Measurements from ENCODE around the gene GOLGA6L6. TPM values are rescaled to one million over a fixed set of nuclear protein-coding genes. Genes with fewer than 3 reads are reported as not detected.
"Not testable (repeated sequence)": the region's sequence is repeated elsewhere in the genome, so short reads cannot be mapped to it uniquely, and the experiment has no call there.

Gene GOLGA6L6
- total RNA-seq (2014; rRNA removed) = not detected in 2 replicates
- Bru-seq, nascent RNA = not detected
- not detected for BruChase-seq, experiment 1, labeled RNA remaining after a 6-hour chase
- BruChase-seq, experiment 2, labeled RNA remaining after a 2-hour chase = not detected
- long read RNA-seq = 0 reads

GRCh38 chr15:20541700-20542099, at the start of gene GOLGA6L6:
GOLGA6L6 (minus strand) TSS chr15:20541800; CDS start chr15:20541709, 91 bp downstream.
- H3K4me2 ChIP-seq (ENCODE audit: low read length); H3K4me3 ChIP-seq (ENCODE audit: low read length); DNase-seq; H2AFZ ChIP-seq (ENCODE audit: low read length); H3K9me2 ChIP-seq (replicated peaks; ENCODE audit: low read length); H3K79me2 ChIP-seq (ENCODE audit: low read length); H3K27ac ChIP-seq (ENCODE audit: low read length); ATAC-seq; H3K4me1 ChIP-seq (ENCODE audit: insufficient read depth, low read length); H3K36me3 ChIP-seq (ENCODE audit: low read depth, low read length); H4K20me1 ChIP-seq (ENCODE audit: low read length); POLR2A ChIA-PET (ENCODE audit: unreplicated experiment); intact Hi-C loops (cut with micrococcal nuclease); H3K9me3 ChIP-seq (ENCODE audit: low read length); H3K27me3 ChIP-seq (ENCODE audit: low read length); H3K9ac ChIP-seq (ENCODE audit: low read length); H3F3A ChIP-seq (ENCODE audit: low read length, unreplicated experiment); BruUV-seq (replicated peaks); CTCF ChIA-PET: not testable (repeated sequence)

GRCh38 chr15:20590069-20590468, 48.5 kb upstream of the GOLGA6L6 start:
- H3K4me3 ChIP-seq (ENCODE audit: low read length); H3K27me3 ChIP-seq (ENCODE audit: low read length); H3K79me2 ChIP-seq (ENCODE audit: low read length); DNase-seq; H4K20me1 ChIP-seq (ENCODE audit: low read length); intact Hi-C loops (cut with micrococcal nuclease); H3K27ac ChIP-seq (ENCODE audit: low read length); CTCF ChIA-PET; H2AFZ ChIP-seq (ENCODE audit: low read length); H3K4me2 ChIP-seq (ENCODE audit: low read length); H3K4me1 ChIP-seq (ENCODE audit: insufficient read depth, low read length); H3K9me2 ChIP-seq (replicated peaks; ENCODE audit: low read length); H3K9ac ChIP-seq (ENCODE audit: low read length); BruUV-seq (replicated peaks); ATAC-seq; POLR2A ChIA-PET (ENCODE audit: unreplicated experiment); H3K36me3 ChIP-seq (ENCODE audit: low read depth, low read length); H3F3A ChIP-seq (ENCODE audit: low read length, unreplicated experiment); H3K9me3 ChIP-seq (ENCODE audit: low read length): not testable (repeated sequence)

- H3K79me2 ChIP-seq (ENCODE audit: low read length); H3K4me1 ChIP-seq (ENCODE audit: insufficient read depth, low read length); CTCF ChIA-PET; intact Hi-C loops (cut with micrococcal nuclease); H3K4me3 ChIP-seq (ENCODE audit: low read length); H4K20me1 ChIP-seq (ENCODE audit: low read length); H3K9ac ChIP-seq (ENCODE audit: low read length); H3F3A ChIP-seq (ENCODE audit: low read length, unreplicated experiment); H3K36me3 ChIP-seq (ENCODE audit: low read depth, low read length); H3K27ac ChIP-seq (ENCODE audit: low read length); DNase-seq; H3K27me3 ChIP-seq (ENCODE audit: low read length); H3K9me2 ChIP-seq (replicated peaks; ENCODE audit: low read length); ATAC-seq; POLR2A ChIA-PET (ENCODE audit: unreplicated experiment); H3K4me2 ChIP-seq (ENCODE audit: low read length); BruUV-seq (replicated peaks); H2AFZ ChIP-seq (ENCODE audit: low read length); H3K9me3 ChIP-seq (ENCODE audit: low read length): not testable (repeated sequence)
Observed at GRCh38 chr15:20586821-20587220, 45.2 kb upstream of the GOLGA6L6 start.

- H3K36me3 ChIP-seq (ENCODE audit: low read depth, low read length); CTCF ChIA-PET; H3K4me2 ChIP-seq (ENCODE audit: low read length); H3K79me2 ChIP-seq (ENCODE audit: low read length); H3K9me2 ChIP-seq (replicated peaks; ENCODE audit: low read length); H4K20me1 ChIP-seq (ENCODE audit: low read length); H3K9ac ChIP-seq (ENCODE audit: low read length); intact Hi-C loops (cut with micrococcal nuclease); H3K9me3 ChIP-seq (ENCODE audit: low read length); DNase-seq; H2AFZ ChIP-seq (ENCODE audit: low read length); H3K4me3 ChIP-seq (ENCODE audit: low read length); ATAC-seq; POLR2A ChIA-PET (ENCODE audit: unreplicated experiment); H3K27me3 ChIP-seq (ENCODE audit: low read length); H3K4me1 ChIP-seq (ENCODE audit: insufficient read depth, low read length); H3F3A ChIP-seq (ENCODE audit: low read length, unreplicated experiment); BruUV-seq (replicated peaks); H3K27ac ChIP-seq (ENCODE audit: low read length): not testable (repeated sequence)
Observed at GRCh38 chr15:20582726-20583115, 41.1 kb upstream of the GOLGA6L6 start.

GRCh38 chr15:20582109-20582725, 40.6 kb upstream of the GOLGA6L6 start:
- DNase-seq; intact Hi-C loops (cut with micrococcal nuclease); H3K4me3 ChIP-seq (ENCODE audit: low read length); H3K36me3 ChIP-seq (ENCODE audit: low read depth, low read length); BruUV-seq (replicated peaks); H3K9me3 ChIP-seq (ENCODE audit: low read length); POLR2A ChIA-PET (ENCODE audit: unreplicated experiment); H2AFZ ChIP-seq (ENCODE audit: low read length); H3K27ac ChIP-seq (ENCODE audit: low read length); H3K79me2 ChIP-seq (ENCODE audit: low read length); H3K4me2 ChIP-seq (ENCODE audit: low read length); H4K20me1 ChIP-seq (ENCODE audit: low read length); ATAC-seq; CTCF ChIA-PET; H3K4me1 ChIP-seq (ENCODE audit: insufficient read depth, low read length); H3K27me3 ChIP-seq (ENCODE audit: low read length); H3K9ac ChIP-seq (ENCODE audit: low read length); H3K9me2 ChIP-seq (replicated peaks; ENCODE audit: low read length); H3F3A ChIP-seq (ENCODE audit: low read length, unreplicated experiment): not testable (repeated sequence)

GRCh38 chr15:20581261-20582108, 39.9 kb upstream of the GOLGA6L6 start:
- H3K79me2 ChIP-seq (ENCODE audit: low read length); H3K9ac ChIP-seq (ENCODE audit: low read length); H3K4me1 ChIP-seq (ENCODE audit: insufficient read depth, low read length); DNase-seq; ATAC-seq; BruUV-seq (replicated peaks); CTCF ChIA-PET; H3K9me2 ChIP-seq (replicated peaks; ENCODE audit: low read length); H3K36me3 ChIP-seq (ENCODE audit: low read depth, low read length); H3K9me3 ChIP-seq (ENCODE audit: low read length); H3F3A ChIP-seq (ENCODE audit: low read length, unreplicated experiment); H3K27me3 ChIP-seq (ENCODE audit: low read length); H3K4me3 ChIP-seq (ENCODE audit: low read length); H2AFZ ChIP-seq (ENCODE audit: low read length); H3K27ac ChIP-seq (ENCODE audit: low read length); H4K20me1 ChIP-seq (ENCODE audit: low read length); H3K4me2 ChIP-seq (ENCODE audit: low read length); intact Hi-C loops (cut with micrococcal nuclease); POLR2A ChIA-PET (ENCODE audit: unreplicated experiment): not testable (repeated sequence)

Measured in PC-3 (cell line).